SU-DHL-6 (cell line): ENCODE results near the gene NDUFC2.

Source experiments
- H2AFZ ChIP-seq: fragments of 200-600 bp; sonication (generic); 2 replicates; pipeline ENCODE4 v1.6.1; 2014; ENCODE audit warnings: low read depth, mild to moderate bottlenecking, moderate library complexity, mixed read lengths, antibody characterized with exemption, low read length; ENCODE audit not compliant: severe bottlenecking
- H3F3A ChIP-seq: fragments of 200-600 bp; shearing (Covaris generic); 2 replicates; pipeline ENCODE4 v1.6.0; 2016; ENCODE audit warnings: antibody characterized with exemption, mild to moderate bottlenecking; ENCODE audit not compliant: insufficient read depth
- H3K27ac ChIP-seq: fragments of 200-600 bp; sonication (generic); 2 replicates; pipeline ENCODE4 v1.5.1; 2016; ENCODE audit warnings: low read depth, mild to moderate bottlenecking, low read length, moderate library complexity, mixed read lengths
- H3K27me3 ChIP-seq: fragments of 200-600 bp; sonication (generic), shearing (Covaris generic); 2 replicates; pipeline ENCODE4 v1.6.0; 2014; ENCODE audit warnings: mild to moderate bottlenecking, low read length
- H3K36me3 ChIP-seq: fragments of 200-600 bp; sonication (generic); 2 replicates; pipeline ENCODE4 v1.6.1; 2014; ENCODE audit warnings: mild to moderate bottlenecking, low read length, mixed read lengths
- H3K4me2 ChIP-seq: fragments of 300-600, 200-600 bp; shearing (Covaris generic), sonication (generic); 2 replicates; pipeline ENCODE4 v1.6.0; 2014; ENCODE audit warnings: low read length, low read depth, mild to moderate bottlenecking; ENCODE audit not compliant: poor library complexity, severe bottlenecking
- H3K4me3 ChIP-seq: fragments of 200-600 bp; sonication (generic); 2 replicates; pipeline ENCODE4 v1.5.1; 2014; ENCODE audit warnings: antibody characterized with exemption, low read length, mild to moderate bottlenecking, mixed read lengths; ENCODE audit not compliant: insufficient read depth, poor library complexity, severe bottlenecking
- H3K79me2 ChIP-seq: fragments of 200-600 bp; sonication (generic); 2 replicates; pipeline ENCODE4 v1.6.1; 2014; ENCODE audit warnings: mild to moderate bottlenecking, low read length, moderate library complexity; ENCODE audit not compliant: insufficient read depth
- H3K9ac ChIP-seq: fragments of 200-600 bp; sonication (generic); 2 replicates; pipeline ENCODE4 v1.7.0; 2014; ENCODE audit warnings: mild to moderate bottlenecking, low read length
- H3K9me2 ChIP-seq: fragments of 200-600 bp; sonication (generic); replicated peaks from 2 replicates; pipeline ENCODE4 v1.6.1; 2014; ENCODE audit warnings: low read length; ENCODE audit not compliant: insufficient read depth
- H3K9me3 ChIP-seq: fragments of 200-600 bp; sonication (generic); 2 replicates; pipeline ENCODE4 v1.6.1; 2014; ENCODE audit warnings: low read length, mixed read lengths; ENCODE audit not compliant: insufficient read depth
- H4K20me1 ChIP-seq: fragments of 200-600 bp; sonication (generic); 2 replicates; pipeline ENCODE4 v1.6.1; 2014; ENCODE audit warnings: low read depth, mild to moderate bottlenecking, antibody characterized with exemption, low read length, moderate library complexity, mixed read lengths
- CTCF ChIP-seq: fragments of 200-600 bp; sonication (generic); IDR thresholded peaks from one replicate; pipeline ENCODE4 v1.5.1; 2017; ENCODE audit warnings: antibody characterized with exemption, mild to moderate bottlenecking, low read length, moderate library complexity; ENCODE audit not compliant: insufficient read depth, poor library complexity, severe bottlenecking
- EZH2phosphoT487 ChIP-seq: fragments of 200-600 bp; sonication (generic), shearing (Covaris generic); conservative IDR thresholded peaks from 2 replicates; pipeline ENCODE4 v1.6.1; 2018; ENCODE audit warnings: mild to moderate bottlenecking, antibody characterized with exemption, low read length, moderate library complexity, mixed read lengths

NDUFC2 gene

GRCh38 chr11:78027759-78028158, 51.9 kb downstream of the NDUFC2 start:
- Histone ChIP-seq H3K4me3 (no peak overlapping the region), H2AFZ (no peak overlapping the region), H3K9ac (no peak overlapping the region), H3K9me3 (no peaks in the 10 kb centered on the region), H3K4me2 (no peak overlapping the region), H3K27ac (no peak overlapping the region), H3K27me3 (no peaks in the 10 kb centered on the region), H3K79me2 (no peaks in the 10 kb centered on the region), H3K9me2 (no peaks in the 10 kb centered on the region), H4K20me1 (no peaks in the 10 kb centered on the region), H3K36me3 (no peaks in the 10 kb centered on the region), H3F3A (no peaks in the 10 kb centered on the region)
- TF ChIP-seq EZH2phosphoT487, result no peak
- TF ChIP-seq CTCF, result no peak

- no peaks in the 10 kb centered on the region for H3K9me3 ChIP-seq
- H4K20me1 ChIP-seq, result no peaks in the 10 kb centered on the region
- H3K79me2 ChIP-seq, result no peaks in the 10 kb centered on the region
- H3K36me3 ChIP-seq, result no peaks in the 10 kb centered on the region
- no peak overlapping the region for H3K27ac ChIP-seq
- H3K9me2 ChIP-seq, result no peaks in the 10 kb centered on the region
- no peak overlapping the region for H3K4me2 ChIP-seq
- H3F3A ChIP-seq, result no peaks in the 10 kb centered on the region
- no peak overlapping the region for H2AFZ ChIP-seq
- H3K4me3 ChIP-seq, result no peak overlapping the region
- H3K9ac ChIP-seq, result no peak overlapping the region
- TF ChIP-seq CTCF, result no peak
- no peak for TF ChIP-seq EZH2phosphoT487
- H3K27me3 ChIP-seq, result no peaks in the 10 kb centered on the region
Observed at GRCh38 chr11:78025378-78025777, 54.3 kb downstream of the NDUFC2 start.

- Histone ChIP-seq H3K36me3 (no peaks in the 10 kb centered on the region), H3F3A (no peaks in the 10 kb centered on the region), H3K9me2 (no peaks in the 10 kb centered on the region), H2AFZ (no peak overlapping the region), H4K20me1 (no peaks in the 10 kb centered on the region), H3K4me2 (no peak overlapping the region), H3K4me3 (no peak overlapping the region), H3K9me3 (no peaks in the 10 kb centered on the region), H3K79me2 (no peaks in the 10 kb centered on the region), H3K27ac (no peak overlapping the region), H3K27me3 (no peaks in the 10 kb centered on the region), H3K9ac (no peak overlapping the region)
- TF ChIP-seq CTCF, result no peak
Observed at GRCh38 chr11:78023426-78023825, 56.2 kb downstream of the NDUFC2 start.
